D341Med (cell line): ENCODE data around the gene HAUS5.
"Not testable (repeated sequence)": the region's sequence is repeated elsewhere in the genome, so short reads cannot be mapped to it uniquely, and the experiment has no call there.

ENCODE experiments used
- DNase-seq: peaks from one replicate; pipeline ENCODE4 v3.0.0; 2012; ENCODE audit warnings: low spot score

HAUS5 gene

GRCh38 chr19:35642798-35643254 lies 30.3 kb downstream of the HAUS5 start:
- DNase-seq = no peak

DNA sequence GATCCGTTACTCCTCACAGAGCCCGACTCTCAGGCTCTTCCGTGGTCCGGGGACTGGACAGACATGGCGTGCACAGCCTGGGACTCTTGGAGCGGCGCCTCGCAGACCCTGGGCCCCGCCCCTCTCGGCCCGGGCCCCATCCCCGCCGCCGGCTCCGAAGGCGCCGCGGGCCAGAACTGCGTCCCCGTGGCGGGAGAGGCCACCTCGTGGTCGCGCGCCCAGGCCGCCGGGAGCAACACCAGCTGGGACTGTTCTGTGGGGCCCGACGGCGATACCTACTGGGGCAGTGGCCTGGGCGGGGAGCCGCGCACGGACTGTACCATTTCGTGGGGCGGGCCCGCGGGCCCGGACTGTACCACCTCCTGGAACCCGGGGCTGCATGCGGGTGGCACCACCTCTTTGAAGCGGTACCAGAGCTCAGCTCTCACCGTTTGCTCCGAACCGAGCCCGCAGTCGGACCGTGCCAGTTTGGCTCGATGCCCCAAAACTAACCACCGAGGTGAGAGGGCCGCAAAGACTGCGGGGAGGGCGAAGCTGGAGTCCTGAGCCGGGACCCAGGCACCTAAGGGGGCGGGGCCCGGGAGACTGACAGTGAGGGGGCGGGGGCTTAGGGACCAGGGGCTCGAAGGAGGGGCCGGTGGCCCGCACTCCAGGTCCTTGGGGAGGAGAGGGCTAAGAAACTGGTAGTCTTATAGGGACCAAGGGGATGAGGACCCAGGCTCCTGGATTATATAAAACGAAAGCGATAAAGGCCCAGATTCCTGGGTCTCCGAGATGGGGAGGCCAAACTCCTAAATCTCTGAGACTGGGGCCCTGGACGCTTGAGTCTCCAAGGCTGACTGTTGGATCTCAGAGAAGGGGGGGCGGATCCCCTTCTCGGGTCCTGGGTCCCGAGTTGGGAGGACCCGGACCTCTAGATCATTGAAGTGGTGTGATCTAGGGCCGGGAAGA lies 31.0 kb downstream of the HAUS5 start:
- DNase-seq = peak; percentile 93

- peak; percentile 93 for DNase-seq
Measured at GRCh38 chr19:35644206-35644986, 31.9 kb downstream of the HAUS5 start.

- DNase-seq = peak; percentile 79
Measured at GRCh38 chr19:35644987-35645679, 32.6 kb downstream of the HAUS5 start.

DNA sequence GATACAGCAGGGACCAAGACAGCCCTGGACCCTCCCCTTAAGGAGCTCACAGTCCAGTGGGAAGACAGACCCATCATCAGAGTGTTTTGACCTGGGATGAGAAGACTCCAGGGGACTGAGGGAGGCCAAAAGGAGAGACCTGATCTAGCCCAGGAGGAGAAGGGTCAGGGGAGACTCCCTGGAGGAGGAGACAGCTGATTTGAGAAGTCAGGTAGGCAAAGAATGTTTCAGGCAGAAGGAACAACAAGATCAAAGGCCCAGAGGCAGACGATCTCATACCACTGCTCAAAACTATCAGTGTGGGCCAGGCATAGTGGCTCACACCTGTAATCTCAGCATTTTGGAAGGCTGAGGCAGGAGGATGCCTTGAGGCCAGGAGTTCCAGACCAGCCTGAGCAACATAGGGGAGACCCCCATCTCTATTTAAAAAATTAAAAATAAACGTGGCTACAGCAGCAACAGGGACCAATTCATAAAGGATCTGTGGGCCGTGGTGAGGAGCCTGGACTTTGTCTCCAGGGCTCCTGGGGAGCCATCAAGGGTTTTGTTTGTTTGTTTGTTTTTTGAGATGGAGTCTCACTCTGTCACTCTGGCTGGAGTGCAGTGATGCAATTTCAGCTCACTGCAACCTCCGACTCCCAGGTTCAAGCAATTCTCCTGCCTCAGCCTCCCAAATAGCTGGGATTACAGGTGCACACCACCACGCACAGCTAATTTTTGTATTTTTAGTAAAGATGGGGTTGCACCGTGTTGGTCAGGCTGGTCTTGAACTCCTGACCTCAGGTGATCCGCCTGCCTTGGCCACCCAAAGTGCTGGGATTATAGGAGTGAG lies 33.4 kb downstream of the HAUS5 start:
- no peak for DNase-seq

GRCh38 chr19:35648017-35648961 lies 35.8 kb downstream of the HAUS5 start, which contains the start of gene COX6B1:
Gene COX6B1, plus strand, starts transcription at chr19:35648323. Its CDS starts 2,921 bp downstream, at chr19:35651244.
- peak; percentile 92 for DNase-seq

GRCh38 chr19:35650581-35650980 lies 38.0 kb downstream of the HAUS5 start:
- no peak for DNase-seq

DNA sequence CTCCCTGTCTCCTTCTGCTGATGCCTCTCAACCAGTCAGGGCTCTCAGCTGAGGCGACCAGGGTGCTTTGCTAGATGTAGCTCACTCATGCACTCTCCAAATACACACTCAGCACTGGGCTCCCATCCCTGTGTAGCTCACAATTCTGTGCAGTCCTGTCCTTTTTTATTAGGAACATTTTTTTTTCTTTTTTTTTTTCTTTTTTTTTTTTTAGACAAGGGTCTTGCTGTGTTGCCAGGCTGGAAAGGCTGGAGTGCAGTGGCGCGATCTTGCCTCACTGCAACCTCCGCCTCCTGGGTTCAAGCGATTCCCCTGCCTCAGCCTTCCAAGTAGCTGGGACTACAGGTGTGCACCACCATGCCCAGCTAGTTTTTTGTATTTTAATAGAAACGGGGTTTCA lies 42.3 kb downstream of the HAUS5 start:
- not testable (repeated sequence) for DNase-seq

DNA sequence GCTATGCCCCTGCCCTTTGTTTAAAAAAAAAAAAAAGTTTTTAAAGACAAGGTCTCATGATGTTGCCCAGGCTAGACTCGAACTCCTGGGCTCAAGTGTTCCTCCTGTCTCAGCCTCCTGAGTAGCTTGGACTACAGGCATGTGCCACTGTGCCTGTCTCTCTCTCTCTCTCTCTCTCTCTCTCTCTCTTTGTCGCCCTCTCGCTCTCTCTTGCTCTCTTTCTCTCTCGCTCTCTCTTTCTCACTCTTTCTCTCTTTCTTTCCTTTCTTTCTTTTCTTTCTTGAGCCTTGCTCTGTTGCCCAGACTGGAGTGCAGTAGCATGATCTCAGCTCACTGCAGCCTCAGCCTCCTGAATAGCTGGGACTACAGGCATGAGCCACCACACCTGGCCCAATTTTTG lies 43.1 kb downstream of the HAUS5 start:
- no peak for DNase-seq

DNA sequence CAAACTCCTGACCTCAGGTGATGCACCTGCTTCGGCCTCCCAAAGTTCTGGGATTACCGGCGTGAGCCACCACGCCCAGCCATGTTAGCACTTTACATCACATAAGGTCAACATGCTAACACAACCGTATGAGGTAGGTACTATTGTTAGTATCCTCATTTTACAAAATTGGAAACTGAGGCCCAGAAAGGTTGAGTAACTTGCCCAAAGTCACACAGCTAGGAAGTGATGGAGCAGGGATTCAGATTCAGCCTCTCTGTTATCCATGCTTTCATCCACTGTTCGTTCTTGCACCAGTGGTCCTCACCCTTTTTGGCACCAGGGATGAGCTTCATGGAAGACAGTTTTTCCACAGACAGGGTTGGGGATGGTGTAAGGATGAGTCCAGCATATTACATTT lies 44.2 kb downstream of the HAUS5 start:
- no peak for DNase-seq

- peak; percentile 16 for DNase-seq
Measured at GRCh38 chr19:35657904-35658700, 45.6 kb downstream of the HAUS5 start.

DNA sequence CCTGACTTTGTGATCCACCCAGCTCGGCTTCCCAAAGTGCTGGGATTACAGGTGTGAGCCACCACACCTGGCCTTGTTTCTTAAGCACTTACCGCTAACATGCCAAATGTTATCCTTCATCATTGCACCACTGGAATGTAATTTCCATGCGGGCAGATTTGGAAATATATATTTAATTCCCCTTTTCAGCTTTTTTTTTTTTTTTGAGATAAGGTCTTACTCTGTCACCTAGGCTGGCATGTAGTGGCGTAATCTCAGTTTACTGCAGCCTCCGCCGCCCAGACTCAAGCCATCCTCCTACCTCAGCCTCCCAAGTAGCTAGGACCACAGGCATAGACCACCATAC lies 49.4 kb downstream of the HAUS5 start:
- DNase-seq = no peak

DNA sequence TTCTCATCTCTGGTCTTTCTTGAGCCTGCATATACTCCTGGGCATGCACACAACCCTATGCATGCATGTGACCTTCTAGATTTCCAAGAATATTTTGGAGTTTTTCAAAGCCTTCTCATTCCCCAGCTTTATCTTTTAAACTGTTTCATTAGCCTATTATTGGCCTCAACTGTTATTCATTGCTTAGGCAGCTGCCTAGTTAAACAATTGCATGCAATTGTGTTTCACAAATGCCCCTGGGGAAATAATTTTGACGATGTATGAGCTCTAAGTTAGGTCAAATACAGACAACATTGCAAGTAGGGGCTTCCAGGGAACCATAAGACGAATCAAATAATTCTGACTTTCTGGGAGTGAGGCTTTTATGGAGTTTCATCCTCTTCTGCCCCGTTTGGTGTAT lies 51.4 kb downstream of the HAUS5 start:
- no peak for DNase-seq

DNA sequence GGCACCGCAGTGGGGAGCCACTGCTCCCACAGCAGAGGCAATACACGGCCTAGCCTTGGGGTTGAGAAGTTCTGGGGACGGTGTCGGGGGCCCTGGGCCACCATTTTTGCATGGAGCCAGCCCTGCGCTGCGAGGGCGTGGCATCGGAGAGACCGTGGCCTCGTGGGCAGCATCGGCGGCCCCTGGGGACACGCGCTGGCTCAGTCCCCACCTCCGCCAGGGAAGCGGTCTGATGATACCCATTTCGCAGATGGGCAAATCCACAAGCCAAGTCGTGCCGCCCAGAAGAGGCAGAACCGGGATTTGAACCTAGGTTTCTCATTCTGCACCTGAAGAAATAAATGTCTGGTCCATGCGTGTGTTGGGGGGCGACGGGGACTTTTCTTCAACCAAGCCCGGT lies 52.6 kb downstream of the HAUS5 start:
- no peak for DNase-seq

DNA sequence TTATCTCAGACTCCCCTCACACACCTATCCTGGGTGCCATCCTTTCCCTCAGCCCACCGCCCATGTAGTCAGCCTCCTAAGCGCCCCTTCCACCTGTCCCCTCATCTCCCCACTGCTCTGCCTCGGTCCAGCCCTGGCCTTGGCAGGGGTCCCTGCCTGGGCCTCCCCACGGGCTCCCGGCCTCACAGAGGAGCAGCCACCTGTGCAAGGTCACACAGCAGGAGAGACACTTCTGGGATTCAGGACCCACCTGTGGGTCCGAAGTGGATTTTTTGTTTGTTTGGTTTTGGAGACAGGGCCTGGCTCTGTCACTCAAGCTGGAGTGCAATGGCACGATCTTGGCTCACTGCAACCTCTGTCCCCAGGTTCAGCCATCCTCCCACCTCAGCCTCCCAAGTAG lies 53.1 kb downstream of the HAUS5 start:
- DNase-seq = no peak

GRCh38 chr19:35666251-35666913 lies 53.8 kb downstream of the HAUS5 start, which contains the start of gene UPK1A:
Gene UPK1A, plus strand, starts transcription at chr19:35666517. Its CDS starts 296 bp downstream, at chr19:35666813.
- DNase-seq = peak; percentile 32

- DNase-seq = no peak
Measured at GRCh38 chr19:35669566-35669965, 57.0 kb downstream of the HAUS5 start.

- no peak for DNase-seq
Measured at GRCh38 chr19:35669974-35670373, 57.4 kb downstream of the HAUS5 start.

GRCh38 chr19:35670686-35671085 lies 58.2 kb downstream of the HAUS5 start:
- no peak for DNase-seq
